HL-60/S4 treated with retinoic acid at 250 ng/mL for 4 days and 3 days (cell line): ENCODE data around the gene HYLS1.

Source experiments
- in situ Hi-C: fragments of 300-500 bp; cut with MboI; formaldehyde crosslinking; loops from 2 replicates; pipeline ENCODE4 v1.7.0; 2022; ENCODE audit warnings: low sequenced_read_pairs

The HYLS1 gene

DNA sequence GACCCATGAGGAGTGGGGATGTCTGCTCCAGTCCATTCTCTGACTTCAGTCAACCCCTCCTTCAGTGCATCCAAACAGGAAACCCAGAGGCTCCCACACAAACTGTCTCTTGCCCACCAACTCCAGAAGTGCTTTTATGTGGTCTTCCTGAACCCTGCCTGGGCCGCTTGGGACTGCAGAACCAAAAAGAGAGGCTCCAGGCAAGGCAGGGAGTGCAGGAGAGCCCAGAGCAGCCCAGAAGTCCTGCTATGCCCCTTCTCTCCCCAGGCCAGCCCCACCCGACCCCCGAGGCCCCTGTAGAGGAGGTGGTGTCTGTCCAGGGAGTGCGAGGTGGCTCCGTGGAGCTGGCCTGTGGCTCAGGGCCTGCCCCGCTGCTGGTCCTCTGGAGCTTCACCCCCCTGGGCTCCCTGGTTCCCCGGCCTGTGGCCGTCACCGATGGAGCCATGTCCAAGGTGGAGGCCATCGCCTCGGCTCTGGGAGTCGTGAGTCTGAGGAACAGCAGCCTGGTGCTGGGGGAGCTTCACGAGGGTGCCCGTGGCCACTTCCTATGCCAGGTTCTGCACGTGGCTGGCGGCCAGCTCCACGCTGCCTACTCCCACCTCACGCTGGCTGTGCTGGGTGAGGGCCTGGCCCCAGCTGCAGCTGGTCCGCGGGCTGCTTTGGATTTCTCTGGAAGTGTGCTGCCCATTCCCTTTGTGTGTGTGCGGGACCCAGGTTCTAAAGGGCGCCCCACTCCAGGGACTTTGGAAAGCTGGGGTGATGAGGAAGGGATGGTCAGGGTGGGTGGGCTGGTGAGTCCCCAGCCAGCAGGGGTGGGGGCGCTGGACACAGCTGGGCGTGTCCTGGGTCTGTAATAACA lies 60.2 kb downstream of the HYLS1 start:
- in situ Hi-C loops, result no loop called here

- in situ Hi-C loops, result no loop called here
Measured at GRCh38 chr11:125948278-125949051, 61.0 kb downstream of the HYLS1 start.

- in situ Hi-C loops, result no loop called here
Measured at GRCh38 chr11:125949271-125950177, 62.1 kb downstream of the HYLS1 start.

GRCh38 chr11:125950178-125950490 lies 62.7 kb downstream of the HYLS1 start:
- in situ Hi-C loops, result no loop called here
